H1 (cell line): ENCODE measurements around the gene LRRC14B. TPM values are rescaled to one million over a fixed set of nuclear protein-coding genes. Genes with fewer than 3 reads are reported as not detected.
"Not testable (repeated sequence)": the region's sequence is repeated elsewhere in the genome, so short reads cannot be mapped to it uniquely, and the experiment has no call there.

ENCODE experiments used
- CTCF ChIA-PET: fragments of 300-600 bp; sonication (Branson Sonifier 250); formaldehyde crosslinking; loops from one replicate; lab custom pipeline; 2021; ENCODE audit not compliant: partially characterized antibody; lab: Charles Lee
- POLR2A ChIA-PET: fragments of 300-600 bp; sonication (Branson Sonifier 250); formaldehyde crosslinking; loops from one replicate; lab custom pipeline; 2021; ENCODE audit warnings: inconsistent platforms; ENCODE audit not compliant: partially characterized antibody; lab: Charles Lee
- DNase-seq, 2 experiments: peaks; one replicate each; pipeline versions ENCODE4 v3.0.0 to v3.0.0-alpha.2; 2010 to 2022; ENCODE audit warnings: low spot score in 2 of 2, low read depth in 1 of 2, mixed read lengths in 1 of 2
- FAIRE-seq: peaks from 2 replicates; lab custom pipeline; 2011; peaks lifted over from hg19 to GRCh38; lab: Jason Lieb, UNC
- H2AFZ ChIP-seq: 2 replicates; pipeline ENCODE4 v1.8.1; 2012; ENCODE audit warnings: low read length, inconsistent platforms
- H2AK5ac ChIP-seq: 2 replicates; pipeline ENCODE4 v1.6.1; 2013; ENCODE audit warnings: low read depth, low read length
- H2BK120ac ChIP-seq: replicated peaks from 2 replicates; pipeline ENCODE3; 2013; ENCODE audit warnings: low read depth, low read length, inconsistent platforms
- H2BK12ac ChIP-seq: 2 replicates; pipeline ENCODE4 v1.6.1; 2013; ENCODE audit warnings: low read depth, low read length
- H2BK15ac ChIP-seq: 2 replicates; pipeline ENCODE4 v1.6.1; 2013; ENCODE audit warnings: low read length
- H2BK20ac ChIP-seq: 2 replicates; pipeline ENCODE4 v1.6.1; 2013; ENCODE audit warnings: low read length
- H2BK5ac ChIP-seq: 2 replicates; pipeline ENCODE4 v1.6.1; 2013; ENCODE audit warnings: low read depth, low read length
- H3K14ac ChIP-seq: 2 replicates; pipeline ENCODE4 v1.6.1; 2013; ENCODE audit warnings: inconsistent platforms; ENCODE audit not compliant: insufficient read length
- H3K18ac ChIP-seq: 2 replicates; pipeline ENCODE4 v1.6.1; 2013; ENCODE audit warnings: low read length; ENCODE audit errors: extremely low read depth
- H3K23ac ChIP-seq: 2 replicates; pipeline ENCODE4 v1.6.1; 2013; ENCODE audit warnings: inconsistent platforms; ENCODE audit not compliant: insufficient read length
- H3K23me2 ChIP-seq: 2 replicates; pipeline ENCODE4 v1.6.1; 2013; ENCODE audit warnings: low read depth, low read length
- H3K27ac ChIP-seq: 2 replicates; pipeline ENCODE4 v1.6.1; 2011; ENCODE audit warnings: low read depth, low read length, inconsistent platforms
- H3K27me3 ChIP-seq, 4 experiments: replicated peaks in 1 of 4; 1 replicate in 1 of 4; 2 replicates in 3 of 4; pipeline versions ENCODE4 v1.6.1 to v1.8.1; 2011 to 2013; ENCODE audit warnings: low read length in 3 of 4, mild to moderate bottlenecking in 3 of 4, inconsistent platforms in 2 of 4, mixed read lengths in 2 of 4, moderate library complexity in 1 of 4; ENCODE audit not compliant: control insufficient read depth in 3 of 4, insufficient read depth in 3 of 4; ENCODE audit errors: extremely low read depth in 1 of 4
- H3K36me3 ChIP-seq, 4 experiments: 2 replicates each; pipeline versions ENCODE4 v1.6.1 to v1.8.1; 2011 to 2013; ENCODE audit warnings: mild to moderate bottlenecking in 4 of 4, low read length in 3 of 4, moderate library complexity in 2 of 4, control low read depth in 1 of 4, inconsistent platforms in 1 of 4; ENCODE audit not compliant: insufficient read depth in 4 of 4, control insufficient read depth in 2 of 4
- H3K4ac ChIP-seq: replicated peaks from 2 replicates; pipeline ENCODE3; 2013; ENCODE audit warnings: low read length, low read depth, mixed read lengths, inconsistent platforms; ENCODE audit not compliant: insufficient read length
- H3K4me1 ChIP-seq, 4 experiments: replicated peaks in 1 of 4; 1 replicate in 1 of 4; 2 replicates in 3 of 4; pipeline versions ENCODE4 v1.6.1 to v1.8.1; 2011 to 2013; ENCODE audit warnings: low read length in 3 of 4, inconsistent platforms in 2 of 4, mixed read lengths in 1 of 4; ENCODE audit not compliant: insufficient read depth in 4 of 4, control insufficient read depth in 3 of 4
- H3K4me2 ChIP-seq, 2 experiments: 2 replicates each; pipeline versions ENCODE4 v1.6.1 to v1.8.1; 2011 to 2013; ENCODE audit warnings: low read depth in 2 of 2, low read length in 2 of 2, control low read depth in 1 of 2, inconsistent platforms in 1 of 2, mild to moderate bottlenecking in 1 of 2; ENCODE audit not compliant: insufficient read depth in 1 of 2
- H3K4me3 ChIP-seq, 4 experiments: fragments of 200-600, 300-600 bp in 1 of 4; sonication (generic), shearing (Covaris generic), sonication (Bioruptor Twin) in 1 of 4; 2 replicates each; pipeline versions ENCODE4 v1.5.1 to v1.8.1; 2011 to 2016; ENCODE audit warnings: low read length in 4 of 4, low read depth in 3 of 4, control low read depth in 2 of 4, inconsistent platforms in 2 of 4, mild to moderate bottlenecking in 2 of 4, mixed read lengths in 1 of 4, moderate library complexity in 1 of 4; ENCODE audit not compliant: insufficient read depth in 2 of 4; ENCODE audit errors: extremely low read depth in 1 of 4
- H3K56ac ChIP-seq: replicated peaks from 2 replicates; pipeline ENCODE3; 2013; ENCODE audit warnings: low read depth, mild to moderate bottlenecking, mixed read lengths, low read length, inconsistent platforms; ENCODE audit not compliant: insufficient read length
- H3K79me1 ChIP-seq: 2 replicates; pipeline ENCODE4 v1.6.1; 2013; ENCODE audit warnings: low read depth, low read length, control low read depth
- H3K79me2 ChIP-seq, 2 experiments: 2 replicates each; pipeline versions ENCODE4 v1.6.1 to v1.8.1; 2012 to 2013; ENCODE audit warnings: low read length in 2 of 2, mild to moderate bottlenecking in 2 of 2, inconsistent platforms in 1 of 2; ENCODE audit not compliant: insufficient read depth in 2 of 2, control insufficient read depth in 1 of 2
- H3K9ac ChIP-seq, 4 experiments: replicated peaks in 1 of 4; 1 replicate in 1 of 4; 2 replicates in 3 of 4; pipeline versions ENCODE4 v1.6.1 to v1.8.1; 2011 to 2013; ENCODE audit warnings: low read depth in 3 of 4, low read length in 3 of 4, control low read depth in 2 of 4, mild to moderate bottlenecking in 2 of 4, moderate library complexity in 2 of 4, inconsistent platforms in 1 of 4; ENCODE audit errors: extremely low read depth in 1 of 4
- H3K9me3 ChIP-seq, 2 experiments: 2 replicates each; pipeline versions ENCODE4 v1.6.1 to v1.8.1; 2012 to 2013; ENCODE audit warnings: mild to moderate bottlenecking in 2 of 2, moderate library complexity in 2 of 2, control low read depth in 1 of 2, inconsistent platforms in 1 of 2, low read depth in 1 of 2, low read length in 1 of 2, mixed read lengths in 1 of 2; ENCODE audit not compliant: insufficient read depth in 2 of 2
- H4K20me1 ChIP-seq, 2 experiments: replicated peaks in 1 of 2; 2 replicates each; pipeline versions ENCODE3 to v1.8.1; 2011 to 2013; ENCODE audit warnings: inconsistent platforms in 2 of 2, low read length in 2 of 2, mild to moderate bottlenecking in 1 of 2; ENCODE audit not compliant: insufficient read depth in 2 of 2, control insufficient read depth in 1 of 2
- H4K5ac ChIP-seq: 2 replicates; pipeline ENCODE4 v1.6.1; 2013; ENCODE audit warnings: low read length, low read depth, mixed read lengths, inconsistent platforms; ENCODE audit not compliant: insufficient read length
- H4K8ac ChIP-seq: 2 replicates; pipeline ENCODE4 v1.8.0; 2013; ENCODE audit warnings: mild to moderate bottlenecking, moderate library complexity, low read length, inconsistent platforms; ENCODE audit not compliant: insufficient read depth; ENCODE audit errors: extremely low read depth
- H4K91ac ChIP-seq: replicated peaks from 2 replicates; pipeline ENCODE3; 2013; ENCODE audit warnings: low read length, mixed read lengths, inconsistent platforms; ENCODE audit not compliant: insufficient read length
- BCL11A ChIP-seq, 2 experiments: IDR thresholded peaks; one replicate each; pipeline ENCODE4 v1.6.1; 2011; ENCODE audit warnings: low read depth in 2 of 2, low read length in 2 of 2, mild to moderate bottlenecking in 2 of 2
- MAX ChIP-seq: IDR thresholded peaks from 2 replicates; pipeline ENCODE4 v1.6.1; 2012; ENCODE audit warnings: inconsistent platforms
- RFX5 ChIP-seq: IDR thresholded peaks from 2 replicates; pipeline ENCODE4 v1.6.1; 2011; ENCODE audit warnings: low read depth, low read length, improper control_type of control experiment, borderline replicate concordance
- WGBS, 2 experiments: shearing (Covaris generic) in 1 of 2; methylation state at CpG; one replicate each; pipeline versions ENCODE4 v1.1.6 to v1.1.7; 2013 to 2015; ENCODE audit warnings: low lambda C conversion rate in 2 of 2, mixed read lengths in 2 of 2, inconsistent platforms in 1 of 2, low coverage in 1 of 2, missing lambda C conversion rate in 1 of 2; ENCODE audit not compliant: insufficient replicate concordance in 2 of 2, insufficient coverage in 1 of 2, insufficient read length in 1 of 2; ENCODE audit errors: extremely low coverage in 1 of 2, missing lambda C conversion rate in 1 of 2; 5-methylcytosine and 5-hydroxymethylcytosine counted together
- polyA plus RNA-seq, 7 experiments: library from polyadenylated mRNA; depleted of rRNA in 3 of 7; stranded (reverse) in 5 of 7; unstranded in 2 of 7; fragments of >200 nt in 5 of 7; fragments of 200-250 nt in 2 of 7; gene quantifications; 1 replicate in 5 of 7; 2 replicates in 1 of 7; 4 replicates in 1 of 7; pipeline versions ENCODE4 v1.2.1 to v1.2.3, GENCODE V29; 2011 to 2013; ENCODE audit warnings: missing spikeins in 2 of 7, mixed read lengths in 2 of 7
- total RNA-seq: library from RNA; stranded (reverse); fragmentation: NEBNext Ultra II Directional; extraction: Animal tissue kit (Norgen Biotek cat#: 25700); gene quantifications from 2 replicates; pipeline ENCODE4 v1.2.1, GENCODE V29; 2021

LRRC14B gene
- total and polyA plus RNA-seq, 2 of the 8 experiments (the other 6 are each of a cell fraction or from before 2014, with no cell fraction given) = not detected

GRCh38 chr5:213803-214395, 22.6 kb downstream of the LRRC14B start (continued):
- no peak for TF ChIP-seq MAX
- TF ChIP-seq BCL11A (IDR thresholded peaks at IDR 0.05; ENCODE audit: low read depth in 2 of 2, low read length in 2 of 2) = no peak
- no peak for TF ChIP-seq RFX5
- TF ChIP-seq, all 59 proteins: peak for 0

- H3K14ac ChIP-seq, H3K4me1 ChIP-seq, H2BK120ac ChIP-seq, H3K18ac ChIP-seq, H4K5ac ChIP-seq, H3K4ac ChIP-seq, H2BK5ac ChIP-seq, POLR2A ChIA-PET, H3K23me2 ChIP-seq, H2AK5ac ChIP-seq, H2BK20ac ChIP-seq, H3K79me1 ChIP-seq, H2AFZ ChIP-seq, H4K8ac ChIP-seq, DNase-seq, H3K4me2 ChIP-seq, CTCF ChIA-PET, H3K4me3 ChIP-seq, H3K56ac ChIP-seq, H3K23ac ChIP-seq, H3K36me3 ChIP-seq, H2BK15ac ChIP-seq, H2BK12ac ChIP-seq, H3K27me3 ChIP-seq, H3K9ac ChIP-seq, H3K9me3 ChIP-seq, H3K27ac ChIP-seq, H4K91ac ChIP-seq, H4K20me1 ChIP-seq, FAIRE-seq: not testable (repeated sequence)
- 100% methylated on average over 1 of the region's 2 CpGs; no CpG with 5 or more reads in 1 of the 2 experiments for WGBS, 2 experiments
- H3K79me2 ChIP-seq = peaks cover 4 to 26% of the 10 kb centered on the region in 2 experiments; a peak in 3 of 4 replicates
Measured at GRCh38 chr5:215256-215655, 24.0 kb downstream of the LRRC14B start.
